ENCODE measurements around the gene MTMR8.

The MTMR8 gene

GRCh38 chrX:64313624-64314023 is 81.6 kb downstream of the MTMR8 start:
- no peak for DNase-seq (ENCODE audit: low read depth in 2 of 2, low spot score in 1 of 2)

DNA sequence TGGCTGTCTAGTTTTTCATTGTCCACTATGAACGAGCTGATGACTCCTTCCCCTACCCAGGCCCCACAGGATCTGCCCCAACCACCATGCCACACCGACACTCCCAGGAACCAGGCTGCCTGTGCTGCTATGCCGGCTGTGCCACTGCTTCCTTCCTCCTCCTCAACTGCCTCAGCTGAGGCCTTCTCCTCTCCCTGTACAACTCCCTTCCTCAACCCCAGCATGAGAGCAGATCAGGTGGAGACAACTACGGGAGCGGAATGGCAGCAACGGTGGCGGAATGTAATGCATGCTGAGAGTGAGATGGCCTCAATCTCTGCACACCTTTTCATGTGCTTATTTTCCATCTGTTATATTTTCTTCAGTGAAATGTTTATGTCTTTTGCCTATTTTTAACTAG is 88.5 kb downstream of the MTMR8 start:
- no peak for DNase-seq (ENCODE audit: low read depth in 2 of 2, low spot score in 1 of 2)

DNA sequence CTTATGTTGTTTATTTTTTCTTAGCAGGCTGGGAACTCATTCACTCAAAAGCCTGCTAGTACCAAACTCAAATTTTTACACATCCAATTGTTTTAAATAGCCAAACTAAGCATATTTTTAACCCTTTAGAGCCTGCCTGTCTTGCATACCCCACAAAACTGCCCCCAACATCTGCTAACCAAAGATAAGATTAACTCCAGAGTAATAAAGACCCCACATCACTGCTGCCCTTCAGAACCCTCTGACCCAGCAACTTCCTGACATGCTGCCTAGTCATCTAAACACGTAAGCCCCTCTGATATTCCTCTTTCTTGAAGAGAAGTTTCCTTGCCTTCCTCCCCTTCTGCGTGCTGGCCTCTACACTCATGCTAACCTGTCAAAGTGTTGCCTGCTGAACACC is 104.1 kb downstream of the MTMR8 start:
- DNase-seq (ENCODE audit: low read depth in 2 of 2, low spot score in 1 of 2), result no peak

DNA sequence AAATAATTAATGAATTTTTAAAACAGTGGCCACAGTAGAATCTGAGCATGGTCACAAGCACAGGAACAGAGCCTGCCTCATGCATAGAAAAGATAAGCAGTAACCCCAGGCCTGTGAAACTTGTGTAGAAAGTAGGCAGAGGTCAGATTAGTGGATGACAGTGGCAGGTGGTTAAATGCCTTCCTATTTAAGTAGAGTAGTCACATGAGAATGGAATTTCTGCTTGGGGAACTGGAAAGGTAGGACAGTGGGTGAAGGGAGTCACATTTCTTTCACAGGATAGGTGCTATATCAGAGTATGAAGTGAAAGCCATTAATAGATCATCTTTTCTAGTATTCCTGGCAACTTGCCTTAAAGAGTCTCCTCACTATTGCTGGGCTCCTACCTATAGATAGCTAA is 130.0 kb downstream of the MTMR8 start:
- DNase-seq (ENCODE audit: low read depth in 2 of 2, low spot score in 1 of 2), result no peak

- no peak for DNase-seq (ENCODE audit: low read depth in 2 of 2, low spot score in 1 of 2)
Observed at GRCh38 chrX:64230123-64230970, 164.9 kb downstream of the MTMR8 start, which contains the start of gene ASB12. Gene ASB12, minus strand, starts transcription at chrX:64230607. Its CDS starts 4,957 bp downstream, at chrX:64225650.

- no peak for DNase-seq (ENCODE audit: low read depth in 2 of 2, low spot score in 1 of 2)
Observed at GRCh38 chrX:64229154-64229553, 166.1 kb downstream of the MTMR8 start.
